GM12872 (cell line): Measurements from ENCODE around the gene KDELR3.

Experiments
- TF ChIP-seq, protein P1 (sequence below): IDR thresholded peaks from 3 replicates; pipeline ENCODE4 v1.5.1; 2011; ENCODE audit warnings: low read depth, mild to moderate bottlenecking, low read length, moderate library complexity; ENCODE audit not compliant: insufficient read depth

KDELR3 gene

DNA sequence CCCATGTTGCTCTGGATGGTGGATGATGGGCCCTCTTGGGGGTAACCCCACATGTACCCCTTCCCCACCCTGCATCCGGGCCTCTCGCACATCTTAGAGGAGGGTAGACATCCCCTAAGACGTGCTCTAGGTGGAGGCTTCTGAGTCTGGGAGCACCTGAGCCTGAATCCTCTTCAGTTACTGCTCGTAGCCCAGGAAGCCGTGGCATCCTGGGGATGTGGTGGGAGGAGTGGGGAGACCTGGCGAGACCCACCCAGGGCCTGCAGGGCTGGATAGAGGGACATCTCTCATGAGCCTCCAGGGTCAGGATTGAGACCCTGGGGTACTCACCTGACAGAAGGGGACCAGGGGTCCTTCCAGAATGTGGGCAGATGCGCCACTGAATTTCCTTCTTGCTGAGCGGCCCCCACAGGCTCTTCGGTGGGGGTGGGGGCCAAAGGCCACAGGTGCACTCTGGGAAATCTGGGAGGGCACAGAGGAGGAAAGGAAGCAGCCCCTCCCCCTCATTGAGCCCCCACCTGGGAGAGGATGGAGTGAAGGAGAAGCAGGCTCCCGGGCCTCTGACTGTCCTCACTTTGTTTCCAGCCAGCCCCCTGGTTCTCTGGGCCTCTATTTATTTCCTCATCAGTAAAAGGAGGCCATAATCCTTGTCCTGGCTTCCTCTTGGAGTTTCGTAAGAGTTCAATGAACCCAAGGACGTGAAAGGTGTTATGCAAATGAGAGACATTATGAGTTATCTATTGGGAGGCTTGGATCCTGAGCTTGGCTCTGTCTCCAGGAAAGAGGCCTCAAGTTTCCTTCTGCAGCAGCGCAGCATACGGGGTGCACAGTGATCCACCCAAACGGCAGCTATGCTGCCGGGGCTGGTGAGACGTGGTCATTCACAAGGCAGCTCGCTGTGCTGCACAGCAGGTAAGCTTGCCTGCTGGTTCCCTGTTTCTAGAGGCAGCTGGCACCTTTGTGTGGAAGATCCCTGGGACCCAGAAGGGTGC lies 44.1 kb upstream of the KDELR3 start:
- TF ChIP-seq, protein P1, sequence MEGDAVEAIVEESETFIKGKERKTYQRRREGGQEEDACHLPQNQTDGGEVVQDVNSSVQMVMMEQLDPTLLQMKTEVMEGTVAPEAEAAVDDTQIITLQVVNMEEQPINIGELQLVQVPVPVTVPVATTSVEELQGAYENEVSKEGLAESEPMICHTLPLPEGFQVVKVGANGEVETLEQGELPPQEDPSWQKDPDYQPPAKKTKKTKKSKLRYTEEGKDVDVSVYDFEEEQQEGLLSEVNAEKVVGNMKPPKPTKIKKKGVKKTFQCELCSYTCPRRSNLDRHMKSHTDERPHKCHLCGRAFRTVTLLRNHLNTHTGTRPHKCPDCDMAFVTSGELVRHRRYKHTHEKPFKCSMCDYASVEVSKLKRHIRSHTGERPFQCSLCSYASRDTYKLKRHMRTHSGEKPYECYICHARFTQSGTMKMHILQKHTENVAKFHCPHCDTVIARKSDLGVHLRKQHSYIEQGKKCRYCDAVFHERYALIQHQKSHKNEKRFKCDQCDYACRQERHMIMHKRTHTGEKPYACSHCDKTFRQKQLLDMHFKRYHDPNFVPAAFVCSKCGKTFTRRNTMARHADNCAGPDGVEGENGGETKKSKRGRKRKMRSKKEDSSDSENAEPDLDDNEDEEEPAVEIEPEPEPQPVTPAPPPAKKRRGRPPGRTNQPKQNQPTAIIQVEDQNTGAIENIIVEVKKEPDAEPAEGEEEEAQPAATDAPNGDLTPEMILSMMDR = no peak

DNA sequence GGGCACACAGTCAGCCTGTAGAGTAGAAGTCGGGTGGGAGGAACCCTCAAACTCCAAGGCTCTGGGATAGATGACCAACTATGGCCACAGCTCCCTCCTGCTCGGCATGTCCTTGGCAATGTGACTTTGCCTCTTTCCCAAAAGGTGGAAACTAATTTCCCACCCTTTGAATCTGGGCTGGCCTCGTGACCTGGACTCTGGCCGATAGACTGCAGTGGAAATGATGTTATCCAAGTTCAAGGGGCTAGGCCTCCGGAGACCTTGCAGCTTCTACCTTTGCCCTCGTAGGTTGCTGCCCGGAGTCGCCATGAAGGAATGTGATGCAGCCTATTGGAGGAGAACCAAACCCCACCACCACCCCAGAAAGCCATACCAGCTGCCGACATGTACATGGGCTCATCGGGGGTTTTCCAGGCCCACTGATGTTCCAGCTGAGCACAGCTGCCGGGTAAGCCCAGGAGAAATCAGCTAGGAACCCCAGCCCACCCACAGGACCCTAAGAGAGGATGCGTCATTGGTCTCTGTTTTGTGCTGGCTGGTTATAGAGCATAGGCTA lies 43.3 kb upstream of the KDELR3 start:
- TF ChIP-seq, protein P1 = no peak

DNA sequence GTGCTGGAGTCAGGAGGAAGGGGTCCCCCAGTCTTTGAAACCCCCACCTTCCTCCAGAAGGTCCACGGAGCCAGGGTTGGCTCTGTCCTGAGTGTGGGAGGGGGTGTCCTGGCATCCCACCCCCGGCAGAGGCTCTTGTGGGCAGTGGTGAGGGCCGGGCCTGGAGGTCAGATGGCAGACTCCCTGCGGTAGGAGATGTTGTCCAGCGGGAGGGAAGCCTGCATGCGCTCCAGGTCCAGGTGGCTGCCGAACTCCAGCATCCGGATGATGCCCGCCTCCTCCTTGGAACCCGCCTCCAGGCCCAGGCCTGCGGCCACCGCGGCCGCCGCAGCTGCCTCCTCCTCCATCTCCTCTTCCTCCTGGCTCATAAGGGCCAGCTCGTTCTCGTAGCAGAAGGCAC lies 41.3 kb upstream of the KDELR3 start:
- TF ChIP-seq, protein P1 = no peak

DNA sequence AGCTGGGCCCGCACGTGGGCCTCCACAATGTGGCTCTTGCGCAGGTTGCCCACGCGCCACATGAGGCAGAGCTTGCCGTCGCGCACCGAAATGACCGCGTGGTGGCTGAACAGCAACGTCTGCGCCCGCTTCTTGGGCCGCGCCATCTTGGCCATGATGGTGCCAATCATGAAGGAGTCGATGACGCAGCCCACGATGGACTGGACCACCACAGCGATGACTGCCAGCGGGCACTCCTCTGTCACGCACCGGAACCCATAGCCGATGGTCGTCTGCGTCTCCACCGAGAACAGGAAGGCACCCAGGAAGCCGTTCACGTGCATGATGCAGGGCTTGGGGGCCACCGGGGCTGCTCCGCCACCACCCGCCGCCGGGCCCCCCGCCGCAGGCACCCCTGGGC lies 40.4 kb upstream of the KDELR3 start:
- TF ChIP-seq, protein P1 = no peak

DNA sequence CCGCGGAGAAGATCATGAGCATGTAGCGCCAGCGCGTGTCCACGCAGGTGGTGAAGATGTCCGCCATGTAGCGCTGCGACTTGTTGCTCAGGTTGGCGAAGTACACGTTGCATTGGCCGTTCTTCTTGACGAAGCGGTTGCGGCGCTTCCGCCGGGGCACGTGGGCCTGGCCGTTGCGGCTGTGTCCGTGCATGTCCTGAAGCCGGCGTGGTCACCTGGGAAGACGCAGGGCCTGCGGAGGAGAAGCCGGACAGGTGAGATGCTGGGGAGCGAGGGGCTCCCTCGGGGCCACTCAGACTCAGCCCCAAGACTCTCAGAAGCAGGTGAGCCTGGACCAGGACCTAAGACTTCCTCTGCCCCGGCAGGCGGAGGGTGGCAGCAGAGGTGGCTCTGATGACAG lies 40.0 kb upstream of the KDELR3 start:
- TF ChIP-seq, protein P1 = no peak

DNA sequence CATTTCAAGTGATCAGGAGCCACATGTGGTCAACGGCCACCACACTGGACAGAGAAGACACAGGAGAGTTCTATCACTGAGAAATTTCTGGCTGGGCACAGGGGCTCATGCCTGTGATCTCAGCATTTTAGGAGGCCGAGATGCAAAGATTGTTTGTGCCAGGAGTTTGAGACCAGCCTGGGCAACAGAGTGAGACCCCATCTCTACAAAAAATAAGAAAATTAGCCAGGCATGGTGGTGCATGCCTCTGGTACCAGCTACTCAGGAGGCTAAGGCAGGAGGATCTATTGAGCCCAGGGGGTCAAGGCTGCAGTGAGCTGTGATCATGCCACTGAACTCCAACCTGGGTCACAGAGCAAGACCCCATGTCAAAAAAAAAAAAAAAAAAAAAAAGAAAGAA lies 39.2 kb upstream of the KDELR3 start:
- TF ChIP-seq, protein P1 = no peak

DNA sequence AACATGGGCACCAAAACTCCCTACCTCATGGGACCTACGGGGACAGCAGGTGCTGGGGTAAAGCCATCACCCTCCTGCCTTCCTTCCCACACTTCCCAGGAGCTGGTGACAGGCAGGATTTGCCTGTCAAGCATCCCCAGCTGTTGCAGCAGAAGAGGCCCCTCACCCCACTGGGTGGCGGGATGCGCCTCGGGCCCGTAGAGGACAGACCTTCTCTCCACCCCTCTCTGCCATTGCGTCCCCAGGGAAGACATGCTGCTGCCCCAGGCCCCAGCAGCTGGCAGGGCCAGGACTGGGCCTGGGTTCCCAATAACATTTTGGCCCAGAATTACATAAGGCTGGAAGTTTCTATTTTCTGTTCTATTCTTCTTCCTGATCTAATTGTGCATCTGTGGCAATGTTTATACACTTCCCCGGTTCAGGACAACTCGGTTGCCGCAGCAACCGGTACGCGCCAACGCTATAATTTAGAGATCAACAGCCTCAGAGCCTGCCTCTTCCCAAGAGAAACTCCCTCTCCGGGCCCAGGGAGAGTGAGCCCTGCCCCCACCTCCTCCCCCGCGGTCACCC lies 38.3 kb upstream of the KDELR3 start:
- TF ChIP-seq, protein P1 = no peak
